Prostate gland (tissue), 2 donors: ENCODE results near the gene ROBO2.

Experiments used
- POLR2A ChIP-seq: fragments of 450-650 bp; IDR thresholded peaks from one replicate; pipeline ENCODE4 v1.6.1; 2016; ENCODE audit warnings: antibody characterized with exemption, mild to moderate bottlenecking
- POLR2AphosphoS5 ChIP-seq: sonication (generic); formaldehyde crosslinking; IDR thresholded peaks from one replicate; pipeline ENCODE4 v1.6.1; 2017; ENCODE audit warnings: antibody characterized with exemption
- TF ChIP-seq, protein P1 (sequence below), 4 experiments: fragments of 200-600 bp in 2 of 4; fragments of 450-650 bp in 2 of 4; sonication (generic) in 2 of 4; IDR thresholded peaks; 1 replicate in 3 of 4; 2 replicates in 1 of 4; pipeline ENCODE4 v1.5.1; 2016 to 2019; ENCODE audit warnings: antibody characterized with exemption in 4 of 4, mild to moderate bottlenecking in 2 of 4, moderate library complexity in 2 of 4

GRCh38 chr3:77247061-77247460 lies 207.2 kb downstream of the ROBO2 start:
- TF ChIP-seq, protein P1, sequence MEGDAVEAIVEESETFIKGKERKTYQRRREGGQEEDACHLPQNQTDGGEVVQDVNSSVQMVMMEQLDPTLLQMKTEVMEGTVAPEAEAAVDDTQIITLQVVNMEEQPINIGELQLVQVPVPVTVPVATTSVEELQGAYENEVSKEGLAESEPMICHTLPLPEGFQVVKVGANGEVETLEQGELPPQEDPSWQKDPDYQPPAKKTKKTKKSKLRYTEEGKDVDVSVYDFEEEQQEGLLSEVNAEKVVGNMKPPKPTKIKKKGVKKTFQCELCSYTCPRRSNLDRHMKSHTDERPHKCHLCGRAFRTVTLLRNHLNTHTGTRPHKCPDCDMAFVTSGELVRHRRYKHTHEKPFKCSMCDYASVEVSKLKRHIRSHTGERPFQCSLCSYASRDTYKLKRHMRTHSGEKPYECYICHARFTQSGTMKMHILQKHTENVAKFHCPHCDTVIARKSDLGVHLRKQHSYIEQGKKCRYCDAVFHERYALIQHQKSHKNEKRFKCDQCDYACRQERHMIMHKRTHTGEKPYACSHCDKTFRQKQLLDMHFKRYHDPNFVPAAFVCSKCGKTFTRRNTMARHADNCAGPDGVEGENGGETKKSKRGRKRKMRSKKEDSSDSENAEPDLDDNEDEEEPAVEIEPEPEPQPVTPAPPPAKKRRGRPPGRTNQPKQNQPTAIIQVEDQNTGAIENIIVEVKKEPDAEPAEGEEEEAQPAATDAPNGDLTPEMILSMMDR (IDR thresholded peaks at IDR 0.05): no peak
- TF ChIP-seq POLR2AphosphoS5: no peak
- no peak for TF ChIP-seq POLR2A
